ENCODE measurements around the gene NELFCD. TPM values are rescaled to one million over a fixed set of nuclear protein-coding genes. Genes with fewer than 3 reads are reported as not detected.

NELFCD gene
- total RNA-seq, 4 donors from 2014 or later: 37.8 to 44.3 (median 40.9) TPM

Other genes starting within 250 kb of the NELFCD start
- not detected for gene GNAS-AS1, start 130.4 kb upstream of the NELFCD start, total RNA-seq
- 100 to 1,000 TPM; 513 to 854 (median 781) TPM for gene GNAS, start 128.5 kb upstream of the NELFCD start, total RNA-seq
- 10 to 100 TPM; 25.2 to 58.7 (median 51.9) TPM for gene CTSZ, start 26.0 kb downstream of the NELFCD start, total RNA-seq
- under 1 TPM in 1 of 4 donors, not detected in 3; 0.07 TPM for gene TUBB1, start 38.2 kb downstream of the NELFCD start, total RNA-seq
- 10 to 100 TPM; 27.1 to 38.2 (median 33.7) TPM for gene ATP5F1E, start 51.1 kb downstream of the NELFCD start, total RNA-seq
- 10 to 100 TPM; 31.6 to 41.3 (median 35.1) TPM for gene PRELID3B, start 61.5 kb downstream of the NELFCD start, total RNA-seq
- under 1 TPM in 2 of 4 donors, not detected in 2; 0.05 to 0.07 TPM for gene ZNF831, start 182.6 kb downstream of the NELFCD start, total RNA-seq